Fibroblast of lung (primary cell): ENCODE data around the gene CCDC122.

ENCODE experiments used
- EZH2 ChIP-seq: IDR thresholded peaks from 2 replicates; pipeline ENCODE4 v1.5.1; 2012; ENCODE audit warnings: low read length, control low read depth, mild to moderate bottlenecking; ENCODE audit errors: missing control alignments
- TF ChIP-seq, protein P1 (sequence below), 2 donors: IDR thresholded peaks in 1 of 2; conservative IDR thresholded peaks in 1 of 2; 1 replicate in 1 of 2; 2 replicates in 1 of 2; pipeline ENCODE4 v1.5.1; 2011 to 2012; ENCODE audit warnings: low read length in 2 of 2, control low read depth in 1 of 2, inconsistent platforms in 1 of 2, low read depth in 1 of 2, mild to moderate bottlenecking in 1 of 2

DNA sequence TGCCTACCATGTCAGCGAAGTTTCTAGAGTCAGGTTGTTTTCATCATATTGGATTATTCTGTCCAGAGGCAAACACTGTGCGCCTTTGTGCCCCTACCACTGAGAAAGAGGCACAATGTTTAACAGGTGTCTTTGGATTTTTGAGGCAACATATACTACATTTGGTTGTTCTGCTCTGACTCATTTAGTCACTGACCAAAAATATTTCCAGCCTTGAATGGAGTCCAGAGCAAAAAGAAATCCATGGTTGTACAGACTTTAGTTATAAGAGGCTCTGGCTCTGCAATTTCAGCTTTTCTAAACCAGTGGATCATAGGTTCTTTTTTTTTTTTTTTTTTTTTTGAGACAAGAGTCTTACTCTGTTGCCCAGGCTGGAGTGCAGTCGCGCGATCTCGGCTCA lies 35.9 kb upstream of the CCDC122 start:
- TF ChIP-seq, protein P1, sequence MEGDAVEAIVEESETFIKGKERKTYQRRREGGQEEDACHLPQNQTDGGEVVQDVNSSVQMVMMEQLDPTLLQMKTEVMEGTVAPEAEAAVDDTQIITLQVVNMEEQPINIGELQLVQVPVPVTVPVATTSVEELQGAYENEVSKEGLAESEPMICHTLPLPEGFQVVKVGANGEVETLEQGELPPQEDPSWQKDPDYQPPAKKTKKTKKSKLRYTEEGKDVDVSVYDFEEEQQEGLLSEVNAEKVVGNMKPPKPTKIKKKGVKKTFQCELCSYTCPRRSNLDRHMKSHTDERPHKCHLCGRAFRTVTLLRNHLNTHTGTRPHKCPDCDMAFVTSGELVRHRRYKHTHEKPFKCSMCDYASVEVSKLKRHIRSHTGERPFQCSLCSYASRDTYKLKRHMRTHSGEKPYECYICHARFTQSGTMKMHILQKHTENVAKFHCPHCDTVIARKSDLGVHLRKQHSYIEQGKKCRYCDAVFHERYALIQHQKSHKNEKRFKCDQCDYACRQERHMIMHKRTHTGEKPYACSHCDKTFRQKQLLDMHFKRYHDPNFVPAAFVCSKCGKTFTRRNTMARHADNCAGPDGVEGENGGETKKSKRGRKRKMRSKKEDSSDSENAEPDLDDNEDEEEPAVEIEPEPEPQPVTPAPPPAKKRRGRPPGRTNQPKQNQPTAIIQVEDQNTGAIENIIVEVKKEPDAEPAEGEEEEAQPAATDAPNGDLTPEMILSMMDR (conservative IDR thresholded peaks at IDR 0.05 in 1 of 2, IDR thresholded peaks at IDR 0.05 in 1 of 2; ENCODE audit: low read depth in 1 of 2, low read length in 2 of 2): no peak
- TF ChIP-seq EZH2: no peak
